Neural cell (in vitro differentiated cells): ENCODE measurements around the gene MAP1LC3B. TPM values are rescaled to one million over a fixed set of nuclear protein-coding genes. Genes with fewer than 3 reads are reported as not detected.

Experiments
- H2AFZ ChIP-seq: fragments of 200-600, 300-800 bp; sonication (generic), shearing (Covaris generic); 2 replicates; pipeline ENCODE4 v1.6.0; 2014; ENCODE audit warnings: low read depth, mild to moderate bottlenecking, antibody characterized with exemption, low read length, moderate library complexity
- H3F3A ChIP-seq: fragments of 200-600 bp; shearing (Covaris generic); 2 replicates; pipeline ENCODE4 v1.6.1; 2016; ENCODE audit warnings: mild to moderate bottlenecking, moderate library complexity, mixed read lengths, antibody characterized with exemption, low read length; ENCODE audit not compliant: insufficient read depth, poor library complexity, severe bottlenecking
- H3K27ac ChIP-seq: fragments of 200-600, 300-800 bp; sonication (generic), shearing (Covaris generic); 2 replicates; pipeline ENCODE4 v1.5.1; 2014; ENCODE audit warnings: mild to moderate bottlenecking, low read length, moderate library complexity
- H3K27me3 ChIP-seq: fragments of 300-800, 200-600 bp; sonication (generic), shearing (Covaris generic); 2 replicates; pipeline ENCODE4 v1.6.0; 2014; ENCODE audit warnings: mild to moderate bottlenecking, low read depth, low read length, moderate library complexity; ENCODE audit not compliant: insufficient read depth
- H3K36me3 ChIP-seq: fragments of 300-800, 200-600 bp; sonication (generic), shearing (Covaris generic); 2 replicates; pipeline ENCODE4 v1.5.1; 2014; ENCODE audit warnings: mild to moderate bottlenecking, antibody characterized with exemption, low read length, moderate library complexity; ENCODE audit not compliant: insufficient read depth
- H3K4me2 ChIP-seq: fragments of 300-800, 200-600 bp; sonication (generic), shearing (Covaris generic); 2 replicates; pipeline ENCODE4 v1.6.0; 2014; ENCODE audit warnings: mild to moderate bottlenecking, low read length
- H3K4me3 ChIP-seq: fragments of 300-800, 200-600 bp; sonication (generic), shearing (Covaris generic); 2 replicates; pipeline ENCODE4 v1.5.1; 2014; ENCODE audit warnings: mild to moderate bottlenecking, low read length, moderate library complexity
- H3K79me2 ChIP-seq: fragments of 200-600 bp; shearing (Covaris generic); replicated peaks from 2 replicates; pipeline ENCODE4 v1.6.0; 2014; ENCODE audit warnings: mild to moderate bottlenecking, low read length, moderate library complexity; ENCODE audit not compliant: insufficient read depth
- H3K9ac ChIP-seq: fragments of 300-800, 200-600 bp; sonication (generic), shearing (Covaris generic); 2 replicates; pipeline ENCODE4 v1.6.1; 2016; ENCODE audit warnings: mild to moderate bottlenecking, low read length, mixed read lengths
- H3K9me2 ChIP-seq: fragments of 200-600 bp; shearing (Covaris generic); 2 replicates; pipeline ENCODE4 v1.6.1; 2016; ENCODE audit warnings: mild to moderate bottlenecking, low read length, mixed read lengths; ENCODE audit not compliant: insufficient read depth
- H3K9me3 ChIP-seq: fragments of 200-600, 300-800 bp; sonication (generic), shearing (Covaris generic); 2 replicates; pipeline ENCODE4 v1.6.1; 2016; ENCODE audit warnings: mild to moderate bottlenecking, mixed run types, low read length, moderate library complexity, mixed read lengths
- H4K20me1 ChIP-seq: fragments of 200-600 bp; shearing (Covaris generic); 2 replicates; pipeline ENCODE4 v1.6.1; 2016; ENCODE audit warnings: mild to moderate bottlenecking, mixed run types; ENCODE audit not compliant: insufficient read depth
- EP300 ChIP-seq: fragments of 450-650 bp; conservative IDR thresholded peaks from 2 replicates; pipeline ENCODE4 v1.6.1; 2014; ENCODE audit warnings: antibody characterized with exemption, mild to moderate bottlenecking, moderate library complexity; ENCODE audit not compliant: poor library complexity, severe bottlenecking
- EZH2 ChIP-seq: fragments of 200-600, 300-800 bp; shearing (Covaris generic), sonication (generic); IDR thresholded peaks from 2 replicates; pipeline ENCODE4 v1.6.1; 2014; ENCODE audit warnings: antibody characterized with exemption, low read length, borderline replicate concordance, mild to moderate bottlenecking; ENCODE audit not compliant: insufficient read depth, poor library complexity, severe bottlenecking
- MXI1 ChIP-seq: fragments of 450-650 bp; conservative IDR thresholded peaks from 2 replicates; pipeline ENCODE4 v1.6.1; 2014; ENCODE audit warnings: antibody characterized with exemption, mild to moderate bottlenecking; ENCODE audit not compliant: poor library complexity, severe bottlenecking
- POLR2AphosphoS5 ChIP-seq: IDR thresholded peaks from 2 replicates; pipeline ENCODE4 v1.6.1; 2012
- RAD21 ChIP-seq: fragments of 450-650 bp; conservative IDR thresholded peaks from 2 replicates; pipeline ENCODE4 v1.6.1; 2014; ENCODE audit warnings: antibody characterized with exemption, mild to moderate bottlenecking, moderate library complexity
- SMC3 ChIP-seq: fragments of 450-650 bp; conservative IDR thresholded peaks from 2 replicates; pipeline ENCODE4 v1.6.1; 2014; ENCODE audit warnings: antibody characterized with exemption, mild to moderate bottlenecking, moderate library complexity; ENCODE audit not compliant: poor library complexity
- TAF1 ChIP-seq: IDR thresholded peaks from 2 replicates; pipeline ENCODE4 v1.6.1; 2012; ENCODE audit warnings: low read depth
- polyA plus RNA-seq: library from polyadenylated mRNA; depleted of rRNA; stranded (reverse); fragments of >200 nt; gene quantifications from 2 replicates; pipeline ENCODE4 v1.2.3, GENCODE V29; 2014
- TF ChIP-seq, protein P1 (sequence below): fragments of 450-650 bp; IDR thresholded peaks from 2 replicates; pipeline ENCODE4 v1.5.1; 2014; ENCODE audit warnings: antibody characterized with exemption, mild to moderate bottlenecking, moderate library complexity; ENCODE audit not compliant: poor library complexity, severe bottlenecking
- TF ChIP-seq, protein P2 (sequence below): IDR thresholded peaks from 2 replicates; pipeline ENCODE4 v1.6.1; 2012; ENCODE audit warnings: borderline replicate concordance

Gene MAP1LC3B
- polyA plus RNA-seq, 1 donor from 2014 or later: 73.1 TPM

DNA sequence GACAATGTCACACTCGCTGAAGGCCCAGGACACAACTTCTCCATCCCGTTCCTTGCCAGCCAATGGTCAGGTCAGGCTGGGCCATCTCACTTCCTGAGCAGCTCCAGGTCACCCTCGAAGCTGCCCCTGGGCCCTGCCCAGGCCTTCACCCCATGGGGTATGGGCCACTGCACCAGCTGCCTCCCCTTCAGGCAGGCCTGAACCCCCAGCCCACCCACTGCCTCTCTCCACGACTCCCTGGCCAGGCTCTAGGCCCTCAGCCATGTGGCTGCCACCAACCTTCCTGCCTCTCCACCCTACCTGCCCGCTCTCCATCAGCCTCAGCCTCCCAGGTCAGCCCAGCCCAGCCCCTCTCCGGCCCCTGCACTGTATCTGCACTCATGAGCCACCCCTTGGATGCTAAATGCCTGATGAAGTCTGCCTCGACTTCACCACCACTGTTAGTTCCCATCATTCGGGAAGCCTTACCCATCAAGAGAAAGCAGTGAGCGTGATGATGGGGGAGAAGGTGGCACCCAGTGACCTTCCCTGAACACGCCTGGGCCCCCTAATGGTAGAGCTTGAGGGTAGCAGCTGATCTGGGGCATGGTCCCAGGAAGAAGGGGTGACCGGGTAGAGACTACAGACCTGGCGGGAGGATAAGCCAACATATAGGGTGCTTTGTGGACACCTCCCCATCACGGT is 44.1 kb upstream of the MAP1LC3B start:
- Histone ChIP-seq H3K27ac (no peak overlapping the region), H3K4me2 (no peak overlapping the region), H2AFZ (no peak overlapping the region), H3K79me2 (no peaks in the 10 kb centered on the region), H4K20me1 (no peaks in the 10 kb centered on the region), H3K9me2 (no peaks in the 10 kb centered on the region), H3K27me3 (no peaks in the 10 kb centered on the region), H3F3A (no peaks in the 10 kb centered on the region), H3K9ac (no peak overlapping the region), H3K36me3 (no peaks in the 10 kb centered on the region), H3K9me3 (no peaks in the 10 kb centered on the region), H3K4me3 (no peak overlapping the region)
- no peak for TF ChIP-seq RAD21
- TF ChIP-seq, protein P1, sequence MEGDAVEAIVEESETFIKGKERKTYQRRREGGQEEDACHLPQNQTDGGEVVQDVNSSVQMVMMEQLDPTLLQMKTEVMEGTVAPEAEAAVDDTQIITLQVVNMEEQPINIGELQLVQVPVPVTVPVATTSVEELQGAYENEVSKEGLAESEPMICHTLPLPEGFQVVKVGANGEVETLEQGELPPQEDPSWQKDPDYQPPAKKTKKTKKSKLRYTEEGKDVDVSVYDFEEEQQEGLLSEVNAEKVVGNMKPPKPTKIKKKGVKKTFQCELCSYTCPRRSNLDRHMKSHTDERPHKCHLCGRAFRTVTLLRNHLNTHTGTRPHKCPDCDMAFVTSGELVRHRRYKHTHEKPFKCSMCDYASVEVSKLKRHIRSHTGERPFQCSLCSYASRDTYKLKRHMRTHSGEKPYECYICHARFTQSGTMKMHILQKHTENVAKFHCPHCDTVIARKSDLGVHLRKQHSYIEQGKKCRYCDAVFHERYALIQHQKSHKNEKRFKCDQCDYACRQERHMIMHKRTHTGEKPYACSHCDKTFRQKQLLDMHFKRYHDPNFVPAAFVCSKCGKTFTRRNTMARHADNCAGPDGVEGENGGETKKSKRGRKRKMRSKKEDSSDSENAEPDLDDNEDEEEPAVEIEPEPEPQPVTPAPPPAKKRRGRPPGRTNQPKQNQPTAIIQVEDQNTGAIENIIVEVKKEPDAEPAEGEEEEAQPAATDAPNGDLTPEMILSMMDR: no peak
- TF ChIP-seq EZH2: no peak
- TF ChIP-seq POLR2AphosphoS5: no peak
- no peak for TF ChIP-seq MXI1
- TF ChIP-seq EP300: no peak
- TF ChIP-seq TAF1: no peak
- TF ChIP-seq, protein P2, sequence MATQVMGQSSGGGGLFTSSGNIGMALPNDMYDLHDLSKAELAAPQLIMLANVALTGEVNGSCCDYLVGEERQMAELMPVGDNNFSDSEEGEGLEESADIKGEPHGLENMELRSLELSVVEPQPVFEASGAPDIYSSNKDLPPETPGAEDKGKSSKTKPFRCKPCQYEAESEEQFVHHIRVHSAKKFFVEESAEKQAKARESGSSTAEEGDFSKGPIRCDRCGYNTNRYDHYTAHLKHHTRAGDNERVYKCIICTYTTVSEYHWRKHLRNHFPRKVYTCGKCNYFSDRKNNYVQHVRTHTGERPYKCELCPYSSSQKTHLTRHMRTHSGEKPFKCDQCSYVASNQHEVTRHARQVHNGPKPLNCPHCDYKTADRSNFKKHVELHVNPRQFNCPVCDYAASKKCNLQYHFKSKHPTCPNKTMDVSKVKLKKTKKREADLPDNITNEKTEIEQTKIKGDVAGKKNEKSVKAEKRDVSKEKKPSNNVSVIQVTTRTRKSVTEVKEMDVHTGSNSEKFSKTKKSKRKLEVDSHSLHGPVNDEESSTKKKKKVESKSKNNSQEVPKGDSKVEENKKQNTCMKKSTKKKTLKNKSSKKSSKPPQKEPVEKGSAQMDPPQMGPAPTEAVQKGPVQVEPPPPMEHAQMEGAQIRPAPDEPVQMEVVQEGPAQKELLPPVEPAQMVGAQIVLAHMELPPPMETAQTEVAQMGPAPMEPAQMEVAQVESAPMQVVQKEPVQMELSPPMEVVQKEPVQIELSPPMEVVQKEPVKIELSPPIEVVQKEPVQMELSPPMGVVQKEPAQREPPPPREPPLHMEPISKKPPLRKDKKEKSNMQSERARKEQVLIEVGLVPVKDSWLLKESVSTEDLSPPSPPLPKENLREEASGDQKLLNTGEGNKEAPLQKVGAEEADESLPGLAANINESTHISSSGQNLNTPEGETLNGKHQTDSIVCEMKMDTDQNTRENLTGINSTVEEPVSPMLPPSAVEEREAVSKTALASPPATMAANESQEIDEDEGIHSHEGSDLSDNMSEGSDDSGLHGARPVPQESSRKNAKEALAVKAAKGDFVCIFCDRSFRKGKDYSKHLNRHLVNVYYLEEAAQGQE: no peak
- TF ChIP-seq SMC3: no peak

DNA sequence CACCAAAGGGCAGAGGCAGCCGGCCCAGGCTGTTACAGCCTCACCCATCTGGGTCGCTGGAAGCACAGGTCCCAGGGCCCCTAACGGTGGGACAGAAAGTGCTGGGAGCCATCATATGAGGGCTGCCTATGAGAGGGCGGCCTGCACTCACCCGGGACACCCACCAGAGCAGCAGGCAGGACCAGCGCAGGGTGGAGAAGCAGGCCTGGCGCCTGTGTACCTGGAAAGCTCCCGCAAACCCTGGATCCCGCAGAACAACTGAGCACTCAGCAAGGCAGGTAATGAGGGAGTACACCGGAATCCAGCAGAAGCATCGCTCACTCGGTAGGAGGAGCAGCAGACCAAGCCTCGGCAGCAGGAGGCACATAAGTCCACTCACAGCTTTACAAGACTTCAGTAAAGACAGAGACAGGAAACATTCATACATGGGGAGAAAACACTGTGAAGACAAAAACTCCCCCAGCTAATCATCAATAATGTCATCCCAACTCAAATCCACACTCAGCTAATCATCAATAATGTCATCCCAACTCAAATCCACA is 43.4 kb upstream of the MAP1LC3B start:
- Histone ChIP-seq H3K9me3 (no peaks in the 10 kb centered on the region), H4K20me1 (no peaks in the 10 kb centered on the region), H2AFZ (no peak overlapping the region), H3K9me2 (no peaks in the 10 kb centered on the region), H3K27me3 (no peaks in the 10 kb centered on the region), H3K4me2 (no peak overlapping the region), H3K27ac (no peak overlapping the region), H3F3A (no peaks in the 10 kb centered on the region), H3K4me3 (no peak overlapping the region), H3K79me2 (no peaks in the 10 kb centered on the region), H3K36me3 (no peaks in the 10 kb centered on the region), H3K9ac (no peak overlapping the region)
- no peak for TF ChIP-seq MXI1
- no peak for TF ChIP-seq TAF1
- no peak for TF ChIP-seq RAD21
- no peak for TF ChIP-seq SMC3
- TF ChIP-seq, protein P1: no peak
- TF ChIP-seq POLR2AphosphoS5: no peak
- TF ChIP-seq EZH2: no peak
- TF ChIP-seq, protein P2: no peak
- TF ChIP-seq EP300: no peak
